RPMI8226 (cell line): ENCODE results near the gene OR52J3.
"Not testable (repeated sequence)": the region's sequence is repeated elsewhere in the genome, so short reads cannot be mapped to it uniquely, and the experiment has no call there.

ENCODE experiments used
- DNase-seq: peaks from one replicate; pipeline ENCODE4 v3.0.0-alpha.2; 2015

OR52J3 gene

DNA sequence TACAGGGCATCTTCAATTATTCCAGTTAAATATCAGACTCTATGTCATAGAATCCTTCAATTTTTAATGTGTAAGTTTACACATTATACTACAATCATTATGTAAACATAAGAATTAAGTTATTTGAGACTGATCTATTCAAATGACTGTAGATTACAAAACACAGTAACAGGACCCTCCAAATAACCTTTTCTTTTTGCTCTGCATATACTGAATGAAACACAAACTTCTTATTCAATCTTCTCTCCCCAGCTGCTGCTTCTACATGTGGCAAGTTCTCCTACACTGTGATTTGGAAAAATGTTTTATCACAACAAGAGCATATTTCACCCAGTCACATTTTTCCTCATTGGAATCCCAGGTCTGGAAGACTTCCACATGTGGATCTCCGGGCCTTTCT is at the start of gene OR52J3:
Gene OR52J3 (plus strand): TSS at position 301 of the 400 bp plus-strand sequence. CDS start 0 bp downstream, at position 301.
- no peak for DNase-seq

GRCh38 chr11:5004424-5005274 is 41.7 kb upstream of the OR52J3 start:
- DNase-seq: peak; percentile 52

GRCh38 chr11:5007561-5007960 is 38.8 kb upstream of the OR52J3 start:
- DNase-seq: no peak

DNA sequence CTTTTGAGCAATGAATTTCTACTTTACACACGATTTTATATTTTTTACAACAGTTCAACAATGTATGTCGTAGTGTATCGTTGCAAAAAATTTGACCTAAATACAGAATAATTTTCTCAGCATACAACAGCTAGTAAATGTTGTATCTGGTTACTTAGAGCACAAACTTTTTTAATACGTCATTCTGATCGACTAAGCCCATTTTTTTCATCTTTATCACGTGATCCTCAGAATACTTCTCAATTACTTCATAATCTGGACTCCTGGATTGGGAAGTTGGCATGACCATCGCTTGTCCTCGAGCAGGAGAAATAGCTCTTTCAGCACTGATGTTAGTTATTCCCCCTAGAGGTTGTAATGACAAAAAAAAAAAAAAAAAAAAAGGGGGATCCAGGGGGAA is 35.1 kb upstream of the OR52J3 start:
- no peak for DNase-seq

DNA sequence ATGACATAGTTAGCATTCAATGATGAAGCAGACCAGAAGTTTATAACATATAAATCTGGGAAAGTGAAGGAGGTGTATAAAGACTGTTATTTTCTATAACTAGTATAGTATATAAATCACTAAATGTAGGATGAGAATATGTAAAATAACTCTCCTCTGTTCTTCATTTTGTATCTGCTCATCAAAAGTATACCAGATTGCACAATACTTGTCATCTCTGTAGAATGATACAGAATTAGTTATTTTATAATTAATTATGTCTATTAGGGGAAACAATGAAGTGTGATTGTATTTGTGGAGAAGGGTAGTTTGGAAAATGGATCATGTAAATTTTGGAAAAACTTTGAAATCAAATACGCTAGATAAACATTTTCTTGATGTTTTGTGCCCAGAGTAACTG is 33.3 kb upstream of the OR52J3 start:
- DNase-seq: no peak

GRCh38 chr11:5021996-5022395 is 24.3 kb upstream of the OR52J3 start:
- DNase-seq: no peak

GRCh38 chr11:5036669-5037068 is 9.7 kb upstream of the OR52J3 start:
- no peak for DNase-seq

GRCh38 chr11:5037926-5038325 is 8.4 kb upstream of the OR52J3 start:
- no peak for DNase-seq

- no peak for DNase-seq
Observed at GRCh38 chr11:5038341-5038740, 8.0 kb upstream of the OR52J3 start.

- no peak for DNase-seq
Observed at GRCh38 chr11:5040876-5041275, 5.5 kb upstream of the OR52J3 start.

- DNase-seq: no peak
Observed at GRCh38 chr11:5042091-5042490, 4.2 kb upstream of the OR52J3 start.

GRCh38 chr11:5043380-5043779 is 2.9 kb upstream of the OR52J3 start:
- DNase-seq: no peak

GRCh38 chr11:5046754-5047330 is 516 bp downstream of the OR52J3 start:
- DNase-seq: no peak

DNA sequence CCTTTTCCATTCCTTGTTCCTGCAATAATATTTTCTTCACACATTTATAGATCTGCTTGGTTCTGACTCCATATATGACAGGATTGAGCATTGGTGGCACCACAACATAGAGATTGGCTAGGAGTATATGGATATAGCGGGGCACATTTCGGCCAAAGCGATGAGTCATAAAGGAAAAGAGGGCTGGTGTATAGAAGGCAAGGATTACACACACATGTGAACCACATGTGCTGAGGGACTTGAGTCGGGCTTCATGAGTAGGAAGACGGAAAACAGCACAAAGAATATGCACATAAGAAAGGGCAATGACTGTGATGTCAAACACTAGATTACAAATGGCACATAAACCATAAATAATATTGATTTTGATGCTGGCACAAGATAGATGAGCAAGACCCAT is 12.4 kb downstream of the OR52J3 start:
- DNase-seq: not testable (repeated sequence)

DNA sequence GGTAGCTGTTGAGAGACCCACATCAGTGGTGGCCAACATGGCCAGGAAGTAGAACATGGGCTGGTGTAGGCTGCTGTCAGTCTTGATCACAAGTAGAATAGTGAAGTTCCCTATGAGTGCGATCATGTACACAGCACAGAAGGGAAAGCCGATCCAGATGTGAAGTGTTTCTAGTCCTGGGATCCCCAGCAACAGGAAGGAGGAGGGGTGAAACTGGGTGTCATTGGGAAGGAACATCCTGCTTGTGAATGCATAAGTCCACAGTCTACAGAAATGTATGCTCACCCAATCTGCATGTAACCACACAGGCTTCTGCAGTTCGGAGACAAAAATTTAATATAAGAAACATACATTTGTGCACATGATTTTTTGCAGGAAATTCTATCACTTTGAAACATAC is 13.1 kb downstream of the OR52J3 start, which contains the start of gene OR52E2:
Gene OR52E2 (minus strand): TSS at position 237 of the 400 bp plus-strand sequence. CDS start 0 bp downstream, at position 237.
- no peak for DNase-seq

- DNase-seq: no peak
Observed at GRCh38 chr11:5065027-5065426, 18.7 kb downstream of the OR52J3 start.

DNA sequence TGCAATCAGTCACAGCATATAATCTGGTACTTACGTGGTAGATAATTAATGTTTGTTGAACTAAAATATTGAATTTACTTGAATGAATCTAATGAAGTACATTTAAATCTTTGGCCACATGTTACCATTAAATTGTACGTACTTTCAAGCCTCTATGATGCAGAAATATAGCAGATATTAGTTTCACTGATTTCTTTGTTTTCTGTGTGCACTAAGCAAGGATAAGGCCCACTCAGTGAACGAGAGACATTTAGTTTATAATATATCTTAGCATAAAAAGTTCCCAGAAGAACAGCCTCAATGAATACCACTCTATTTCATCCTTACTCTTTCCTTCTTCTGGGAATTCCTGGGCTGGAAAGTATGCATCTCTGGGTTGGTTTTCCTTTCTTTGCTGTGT is 22.9 kb downstream of the OR52J3 start, which contains the start of gene OR52E1:
Gene OR52E1 (plus strand): TSS at position 301 of the 400 bp plus-strand sequence.
- DNase-seq: no peak

GRCh38 chr11:5071799-5072198 is 25.5 kb downstream of the OR52J3 start:
- no peak for DNase-seq

DNA sequence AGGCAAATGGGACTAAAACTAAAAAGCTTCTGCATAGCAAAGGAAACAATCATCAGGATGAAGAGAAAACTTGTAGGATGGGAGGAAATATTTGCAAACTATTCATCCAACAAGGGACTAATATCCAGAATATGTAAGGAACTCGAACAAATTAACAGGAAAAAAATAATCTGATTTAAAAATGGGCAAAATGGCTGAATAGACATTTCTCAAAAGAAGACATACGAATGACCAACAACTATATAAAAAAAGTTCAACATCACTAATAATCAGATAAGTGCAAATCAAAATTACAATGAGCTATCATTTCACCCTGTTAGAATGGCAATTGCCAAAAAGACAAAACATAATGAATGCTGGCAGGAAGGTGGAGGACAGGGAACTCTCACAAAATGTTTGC is 35.1 kb downstream of the OR52J3 start:
- no peak for DNase-seq

DNA sequence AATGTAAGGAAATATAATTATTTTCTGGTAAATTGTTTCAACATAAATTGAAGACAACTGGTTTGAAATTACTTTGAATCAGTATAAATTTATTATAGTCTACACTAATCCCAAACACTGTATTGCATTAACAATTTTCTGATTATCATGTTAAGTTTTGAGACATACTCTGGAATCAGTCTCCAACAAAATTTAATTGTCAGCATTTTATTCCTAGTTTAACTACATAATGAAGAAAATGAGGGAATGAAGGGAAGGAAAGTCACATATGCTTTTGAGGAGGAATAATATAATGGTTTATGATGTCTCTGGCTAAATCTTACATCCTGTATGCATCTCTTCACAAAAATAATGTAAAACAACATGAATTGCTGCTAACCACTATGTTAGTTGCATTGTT is 37.3 kb downstream of the OR52J3 start:
- DNase-seq: no peak

GRCh38 chr11:5088556-5088955 is 42.2 kb downstream of the OR52J3 start:
- no peak for DNase-seq

DNA sequence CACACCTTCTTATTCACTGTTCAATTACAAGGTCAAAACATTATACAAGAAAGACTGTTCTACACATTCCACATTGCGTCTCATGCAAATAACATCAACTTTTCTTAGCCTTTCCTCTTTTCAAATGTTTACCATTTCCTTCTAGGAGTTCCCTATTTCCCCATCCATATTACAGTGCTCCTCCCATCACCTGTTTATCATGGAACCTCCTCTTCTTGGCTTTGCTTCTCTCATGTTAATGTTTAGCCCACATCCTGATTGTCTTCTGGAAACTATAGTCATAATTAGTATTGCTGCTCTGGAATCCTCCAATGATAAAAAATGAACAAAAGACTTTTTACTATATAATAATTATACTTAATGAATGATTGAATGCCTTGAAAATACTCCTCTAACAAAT is 44.3 kb downstream of the OR52J3 start:
- DNase-seq: no peak

DNA sequence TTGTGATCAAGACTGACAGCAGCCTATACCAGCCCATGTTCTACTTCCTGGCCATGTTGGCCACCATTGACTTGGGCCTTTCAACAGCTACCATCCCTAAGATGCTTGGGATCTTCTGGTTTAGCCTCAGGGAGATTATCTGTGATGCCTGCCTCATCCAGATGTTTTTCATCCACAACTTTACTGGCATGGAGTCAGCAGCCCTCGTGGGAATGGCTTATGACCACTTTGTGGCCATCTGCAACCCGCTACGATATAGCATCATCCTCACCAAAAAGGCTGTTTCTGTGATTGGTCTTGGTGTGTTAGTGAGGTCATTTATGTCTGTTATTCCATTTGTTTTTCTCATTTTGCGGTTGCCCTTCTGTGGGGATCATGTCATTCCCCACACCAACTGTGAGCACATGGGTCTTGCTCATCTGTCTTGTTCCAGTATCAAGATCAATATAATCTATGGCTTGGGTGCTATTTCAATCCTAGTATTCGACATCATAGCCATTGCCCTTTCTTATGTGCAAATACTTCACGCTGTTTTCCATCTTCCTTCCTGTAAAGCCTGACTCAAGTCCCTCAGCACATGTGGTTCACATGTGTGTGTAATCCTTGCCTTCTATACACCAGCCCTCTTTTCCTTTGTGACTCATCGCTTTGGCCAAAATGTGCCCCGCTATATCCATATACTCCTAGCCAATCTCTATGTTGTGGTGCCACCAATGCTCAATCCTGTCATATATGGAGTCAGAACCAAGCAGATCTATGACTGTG is 46.7 kb downstream of the OR52J3 start:
- DNase-seq: no peak

GRCh38 chr11:5096011-5096410 is 49.7 kb downstream of the OR52J3 start:
- no peak for DNase-seq
